Measurements from ENCODE around the gene ZMIZ1.

ZMIZ1 gene

GRCh38 chr10:79357180-79357579 is 288.4 kb downstream of the ZMIZ1 start:
- TF ChIP-seq, protein P1, sequence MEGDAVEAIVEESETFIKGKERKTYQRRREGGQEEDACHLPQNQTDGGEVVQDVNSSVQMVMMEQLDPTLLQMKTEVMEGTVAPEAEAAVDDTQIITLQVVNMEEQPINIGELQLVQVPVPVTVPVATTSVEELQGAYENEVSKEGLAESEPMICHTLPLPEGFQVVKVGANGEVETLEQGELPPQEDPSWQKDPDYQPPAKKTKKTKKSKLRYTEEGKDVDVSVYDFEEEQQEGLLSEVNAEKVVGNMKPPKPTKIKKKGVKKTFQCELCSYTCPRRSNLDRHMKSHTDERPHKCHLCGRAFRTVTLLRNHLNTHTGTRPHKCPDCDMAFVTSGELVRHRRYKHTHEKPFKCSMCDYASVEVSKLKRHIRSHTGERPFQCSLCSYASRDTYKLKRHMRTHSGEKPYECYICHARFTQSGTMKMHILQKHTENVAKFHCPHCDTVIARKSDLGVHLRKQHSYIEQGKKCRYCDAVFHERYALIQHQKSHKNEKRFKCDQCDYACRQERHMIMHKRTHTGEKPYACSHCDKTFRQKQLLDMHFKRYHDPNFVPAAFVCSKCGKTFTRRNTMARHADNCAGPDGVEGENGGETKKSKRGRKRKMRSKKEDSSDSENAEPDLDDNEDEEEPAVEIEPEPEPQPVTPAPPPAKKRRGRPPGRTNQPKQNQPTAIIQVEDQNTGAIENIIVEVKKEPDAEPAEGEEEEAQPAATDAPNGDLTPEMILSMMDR (IDR thresholded peaks at IDR 0.05): no peak

DNA sequence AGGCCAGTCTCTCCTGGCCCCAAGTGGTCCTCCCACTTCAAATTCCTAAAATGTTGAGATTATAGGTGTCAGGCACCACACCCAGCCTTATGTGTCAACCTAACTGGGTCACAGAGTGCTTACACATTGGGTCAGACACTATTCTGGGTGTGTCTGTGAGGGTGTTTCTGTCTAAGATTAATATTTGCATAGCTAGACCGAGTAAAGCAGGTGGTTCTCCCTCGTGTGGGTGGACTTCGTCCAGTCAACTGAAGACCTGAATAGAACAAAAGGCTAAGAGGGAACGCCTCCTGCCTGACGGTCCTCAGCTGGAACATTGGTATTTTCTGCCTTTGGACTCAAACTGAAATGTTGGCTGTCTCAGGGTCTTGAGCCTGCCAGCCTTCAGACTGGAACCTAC is 290.0 kb downstream of the ZMIZ1 start:
- TF ChIP-seq, protein P1 (IDR thresholded peaks at IDR 0.05): no peak

- TF ChIP-seq, protein P1 (IDR thresholded peaks at IDR 0.05): no peak
Observed at GRCh38 chr10:79359816-79360498, 291.2 kb downstream of the ZMIZ1 start.

- TF ChIP-seq, protein P1 (IDR thresholded peaks at IDR 0.05): no peak
Observed at GRCh38 chr10:79360499-79361342, 292.0 kb downstream of the ZMIZ1 start.

- TF ChIP-seq, protein P1 (IDR thresholded peaks at IDR 0.05): no peak
Observed at GRCh38 chr10:79361726-79362397, 293.1 kb downstream of the ZMIZ1 start.

All from LNCAP (cell line).